Stimulated activated CD4-positive, alpha-beta T cell treated with anti-CD3 and anti-CD28 coated beads, Interleukin-2, amount 100 ng/mL, for 48 hours (primary cell): Measurements from ENCODE around the gene ANKRD34A.

Experiments used
- DNase-seq, 2 donors: peaks; one replicate each; pipeline ENCODE4 v3.0.0-alpha.2; 2020

ANKRD34A gene

GRCh38 chr1:145965119-145965744 lies 857 bp upstream of the ANKRD34A start:
- no peak for DNase-seq

- no peak for DNase-seq
Measured at GRCh38 chr1:145963265-145964019, 933 bp downstream of the ANKRD34A start.

- DNase-seq, result no peak
Measured at GRCh38 chr1:145962157-145963102, 1.9 kb downstream of the ANKRD34A start.

GRCh38 chr1:145961425-145962156 lies 2.8 kb downstream of the ANKRD34A start:
- peak in 1 of 2 donors; percentile 52 for DNase-seq

- no peak for DNase-seq
Measured at GRCh38 chr1:145961109-145961424, 3.3 kb downstream of the ANKRD34A start.

- no peak for DNase-seq
Measured at GRCh38 chr1:145960468-145961108, 3.8 kb downstream of the ANKRD34A start.

- no peak for DNase-seq
Measured at GRCh38 chr1:145959957-145960467, 4.4 kb downstream of the ANKRD34A start.

- DNase-seq, result no peak
Measured at GRCh38 chr1:145959333-145959732, 5.0 kb downstream of the ANKRD34A start.

- DNase-seq, result no peak
Measured at GRCh38 chr1:145958734-145959133, 5.6 kb downstream of the ANKRD34A start.

- peak; percentile 89 to 91 for DNase-seq
Measured at GRCh38 chr1:145957443-145958319, 6.7 kb downstream of the ANKRD34A start, which contains the start of gene LIX1L. TSS of gene LIX1L (minus strand) at chr1:145958017. CDS start at chr1:145957927, 90 bp downstream.

- no peak for DNase-seq
Measured at GRCh38 chr1:145956781-145957442, 7.5 kb downstream of the ANKRD34A start.

GRCh38 chr1:145956361-145956760 lies 8.0 kb downstream of the ANKRD34A start:
- DNase-seq, result no peak

GRCh38 chr1:145955436-145955835 lies 8.9 kb downstream of the ANKRD34A start:
- no peak for DNase-seq

- DNase-seq, result no peak
Measured at GRCh38 chr1:145953861-145954260, 10.5 kb downstream of the ANKRD34A start.

GRCh38 chr1:145952903-145953302 lies 11.5 kb downstream of the ANKRD34A start:
- no peak for DNase-seq

GRCh38 chr1:145951526-145951925 lies 12.8 kb downstream of the ANKRD34A start:
- no peak for DNase-seq

GRCh38 chr1:145949219-145949618 lies 15.2 kb downstream of the ANKRD34A start:
- DNase-seq, result no peak

GRCh38 chr1:145947551-145947950 lies 16.8 kb downstream of the ANKRD34A start:
- no peak for DNase-seq

- no peak for DNase-seq
Measured at GRCh38 chr1:145946477-145946986, 17.8 kb downstream of the ANKRD34A start.

- no peak for DNase-seq
Measured at GRCh38 chr1:145944532-145944931, 19.8 kb downstream of the ANKRD34A start.
